Mammary epithelial cell (primary cell): ENCODE measurements around the gene ARSK.

Experiments
- EZH2 ChIP-seq: IDR thresholded peaks from 2 replicates; pipeline ENCODE4 v1.6.1; 2012; ENCODE audit warnings: low read length, inconsistent platforms, borderline replicate concordance
- TF ChIP-seq, protein P1 (sequence below), 2 donors: IDR thresholded peaks in 1 of 2; conservative IDR thresholded peaks in 1 of 2; 2 replicates each; pipeline ENCODE4 v1.5.1; 2011 to 2012; ENCODE audit warnings: inconsistent platforms in 2 of 2, low read length in 2 of 2, mild to moderate bottlenecking in 2 of 2, control low read depth in 1 of 2, low read depth in 1 of 2; ENCODE audit not compliant: insufficient read depth in 1 of 2; ENCODE audit errors: extremely low read depth in 1 of 2

DNA sequence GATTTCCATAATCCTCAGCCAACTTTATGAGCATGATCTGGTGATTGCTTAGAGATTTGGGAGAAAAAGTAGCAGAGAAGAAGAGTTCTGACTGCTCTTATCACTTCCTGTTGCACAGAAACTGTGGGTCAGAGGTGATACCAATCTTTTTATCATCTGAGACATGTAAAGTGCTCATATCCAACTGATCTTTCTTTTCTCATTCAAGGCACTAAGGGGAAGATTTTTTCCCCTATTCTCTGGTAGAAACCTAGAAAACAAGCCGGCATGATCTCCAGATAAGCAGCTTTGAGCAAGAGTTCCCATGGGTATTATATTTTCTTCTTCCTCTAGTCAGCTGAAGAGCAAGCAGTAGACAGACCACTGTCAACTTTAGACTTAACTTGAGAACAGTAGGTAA, 36.0 kb downstream of the ARSK start:
- TF ChIP-seq, protein P1, sequence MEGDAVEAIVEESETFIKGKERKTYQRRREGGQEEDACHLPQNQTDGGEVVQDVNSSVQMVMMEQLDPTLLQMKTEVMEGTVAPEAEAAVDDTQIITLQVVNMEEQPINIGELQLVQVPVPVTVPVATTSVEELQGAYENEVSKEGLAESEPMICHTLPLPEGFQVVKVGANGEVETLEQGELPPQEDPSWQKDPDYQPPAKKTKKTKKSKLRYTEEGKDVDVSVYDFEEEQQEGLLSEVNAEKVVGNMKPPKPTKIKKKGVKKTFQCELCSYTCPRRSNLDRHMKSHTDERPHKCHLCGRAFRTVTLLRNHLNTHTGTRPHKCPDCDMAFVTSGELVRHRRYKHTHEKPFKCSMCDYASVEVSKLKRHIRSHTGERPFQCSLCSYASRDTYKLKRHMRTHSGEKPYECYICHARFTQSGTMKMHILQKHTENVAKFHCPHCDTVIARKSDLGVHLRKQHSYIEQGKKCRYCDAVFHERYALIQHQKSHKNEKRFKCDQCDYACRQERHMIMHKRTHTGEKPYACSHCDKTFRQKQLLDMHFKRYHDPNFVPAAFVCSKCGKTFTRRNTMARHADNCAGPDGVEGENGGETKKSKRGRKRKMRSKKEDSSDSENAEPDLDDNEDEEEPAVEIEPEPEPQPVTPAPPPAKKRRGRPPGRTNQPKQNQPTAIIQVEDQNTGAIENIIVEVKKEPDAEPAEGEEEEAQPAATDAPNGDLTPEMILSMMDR (conservative IDR thresholded peaks at IDR 0.05 in 1 of 2, IDR thresholded peaks at IDR 0.05 in 1 of 2; ENCODE audit: extremely low read depth in 1 of 2, insufficient read depth in 1 of 2, low read depth in 1 of 2, low read length in 2 of 2) = no peak
- no peak for TF ChIP-seq EZH2
